HG02870 (cell line): Measurements from ENCODE around the gene MGAT5.

ENCODE experiments used
- ATAC-seq: cut with Tn5 transposase; IDR thresholded peaks from one replicate; pipeline ENCODE4 v1.9.1; 2021; ENCODE audit warnings: mild to moderate bottlenecking, moderate library complexity; ENCODE audit not compliant: unreplicated experiment

MGAT5 gene

GRCh38 chr2:134331081-134331480, 77.2 kb downstream of the MGAT5 start:
- no peak for ATAC-seq

- ATAC-seq = no peak
Measured at GRCh38 chr2:134333646-134334189, 79.8 kb downstream of the MGAT5 start.

GRCh38 chr2:134334542-134335353, 80.9 kb downstream of the MGAT5 start:
- ATAC-seq = no peak

- no peak for ATAC-seq
Measured at GRCh38 chr2:134335601-134336000, 81.7 kb downstream of the MGAT5 start.

GRCh38 chr2:134336352-134336751, 82.5 kb downstream of the MGAT5 start:
- peak; percentile 97 for ATAC-seq

- no peak for ATAC-seq
Measured at GRCh38 chr2:134336921-134337320, 83.0 kb downstream of the MGAT5 start.

GRCh38 chr2:134337631-134338030, 83.8 kb downstream of the MGAT5 start:
- ATAC-seq = no peak

- no peak for ATAC-seq
Measured at GRCh38 chr2:134338208-134338607, 84.3 kb downstream of the MGAT5 start.

GRCh38 chr2:134341476-134341875, 87.6 kb downstream of the MGAT5 start:
- no peak for ATAC-seq

GRCh38 chr2:134344954-134345697, 91.3 kb downstream of the MGAT5 start:
- ATAC-seq = no peak

- no peak for ATAC-seq
Measured at GRCh38 chr2:134346141-134346540, 92.3 kb downstream of the MGAT5 start.

GRCh38 chr2:134347756-134348155, 93.9 kb downstream of the MGAT5 start:
- ATAC-seq = no peak

- ATAC-seq = no peak
Measured at GRCh38 chr2:134348239-134348638, 94.4 kb downstream of the MGAT5 start.

- no peak for ATAC-seq
Measured at GRCh38 chr2:134348760-134349159, 94.9 kb downstream of the MGAT5 start.

GRCh38 chr2:134351016-134351415, 97.1 kb downstream of the MGAT5 start:
- ATAC-seq = no peak

- no peak for ATAC-seq
Measured at GRCh38 chr2:134351899-134352298, 98.0 kb downstream of the MGAT5 start.

- peak; percentile 77 for ATAC-seq
Measured at GRCh38 chr2:134352844-134353243, 99.0 kb downstream of the MGAT5 start.

- no peak for ATAC-seq
Measured at GRCh38 chr2:134354611-134355010, 100.7 kb downstream of the MGAT5 start.

GRCh38 chr2:134357814-134358213, 103.9 kb downstream of the MGAT5 start:
- no peak for ATAC-seq

- no peak for ATAC-seq
Measured at GRCh38 chr2:134359367-134360081, 105.7 kb downstream of the MGAT5 start.

- ATAC-seq = no peak
Measured at GRCh38 chr2:134360745-134361487, 107.0 kb downstream of the MGAT5 start.
